Measurements from ENCODE around the gene EYS.

- TF ChIP-seq POLR2AphosphoS5 (IDR thresholded peaks at IDR 0.05; ENCODE audit: control insufficient read depth, insufficient read depth, low read depth, low read length) (no peak), CLOCK (CRISPR knock-in tag; IDR thresholded peaks at IDR 0.05; ENCODE audit: borderline replicate concordance) (no peak), BHLHE40 (IDR thresholded peaks at IDR 0.05; ENCODE audit: low read length) (no peak), CTCF (IDR thresholded peaks at IDR 0.05 in 2 of 3, conservative IDR thresholded peaks at IDR 0.05 in 1 of 3; ENCODE audit: insufficient read depth in 2 of 3, low read depth in 1 of 3, low read length in 3 of 3) (no peak), TGIF2 (CRISPR knock-in tag; IDR thresholded peaks at IDR 0.05) (no peak), RB1 (IDR thresholded peaks at IDR 0.05; ENCODE audit: low read depth) (no peak), ETV6 (IDR thresholded peaks at IDR 0.05; ENCODE audit: borderline replicate concordance in 1 of 2, low read depth in 2 of 2, low read length in 1 of 2) (no peak), ETV6 (CRISPR knock-in tag; IDR thresholded peaks at IDR 0.05; ENCODE audit: borderline replicate concordance) (no peak), IRF2 (CRISPR knock-in tag; IDR thresholded peaks at IDR 0.05) (no peak)
Observed at GRCh38 chr6:65248101-65248610, 458.9 kb downstream of the EYS start.
